ENCODE results near the gene USF1.
"Not testable (repeated sequence)": the region's sequence is repeated elsewhere in the genome, so short reads cannot be mapped to it uniquely, and the experiment has no call there.

DNA sequence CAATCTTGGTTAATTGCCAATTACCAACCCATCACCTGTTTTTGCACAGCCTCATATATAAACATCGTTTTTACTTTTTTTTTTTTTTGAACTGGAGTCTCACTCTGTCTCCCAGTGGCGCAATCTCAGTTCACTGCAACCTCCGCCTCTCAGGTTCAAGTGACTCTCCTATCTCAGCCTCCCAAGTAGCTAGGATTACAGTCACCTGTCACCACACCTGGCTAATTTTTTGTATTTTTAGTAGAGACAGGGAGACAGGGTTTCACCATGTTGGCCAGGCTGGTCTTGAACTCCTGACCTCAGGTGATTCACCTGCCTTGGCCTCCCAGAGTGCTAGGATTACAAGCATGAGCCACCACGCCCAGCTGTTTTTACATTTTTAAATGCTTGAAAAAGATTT is 53.7 kb downstream of the USF1 start:
- not testable (repeated sequence) for TF ChIP-seq POLR2AphosphoS5 (IDR thresholded peaks at IDR 0.05; ENCODE audit: low read depth); EZH2phosphoT487 (IDR thresholded peaks at IDR 0.05; ENCODE audit: unreplicated experiment); CREB1 (CRISPR knock-in tag; IDR thresholded peaks at IDR 0.05; ENCODE audit: low read depth); ZNF114 (CRISPR knock-in tag; IDR thresholded peaks at IDR 0.05); ZNF331 (CRISPR knock-in tag; IDR thresholded peaks at IDR 0.05; ENCODE audit: low read depth); EZH2 (IDR thresholded peaks at IDR 0.05; ENCODE audit: low read depth, unreplicated experiment); NANOG (IDR thresholded peaks at IDR 0.05; ENCODE audit: borderline replicate concordance)
- TF ChIP-seq, protein P1, sequence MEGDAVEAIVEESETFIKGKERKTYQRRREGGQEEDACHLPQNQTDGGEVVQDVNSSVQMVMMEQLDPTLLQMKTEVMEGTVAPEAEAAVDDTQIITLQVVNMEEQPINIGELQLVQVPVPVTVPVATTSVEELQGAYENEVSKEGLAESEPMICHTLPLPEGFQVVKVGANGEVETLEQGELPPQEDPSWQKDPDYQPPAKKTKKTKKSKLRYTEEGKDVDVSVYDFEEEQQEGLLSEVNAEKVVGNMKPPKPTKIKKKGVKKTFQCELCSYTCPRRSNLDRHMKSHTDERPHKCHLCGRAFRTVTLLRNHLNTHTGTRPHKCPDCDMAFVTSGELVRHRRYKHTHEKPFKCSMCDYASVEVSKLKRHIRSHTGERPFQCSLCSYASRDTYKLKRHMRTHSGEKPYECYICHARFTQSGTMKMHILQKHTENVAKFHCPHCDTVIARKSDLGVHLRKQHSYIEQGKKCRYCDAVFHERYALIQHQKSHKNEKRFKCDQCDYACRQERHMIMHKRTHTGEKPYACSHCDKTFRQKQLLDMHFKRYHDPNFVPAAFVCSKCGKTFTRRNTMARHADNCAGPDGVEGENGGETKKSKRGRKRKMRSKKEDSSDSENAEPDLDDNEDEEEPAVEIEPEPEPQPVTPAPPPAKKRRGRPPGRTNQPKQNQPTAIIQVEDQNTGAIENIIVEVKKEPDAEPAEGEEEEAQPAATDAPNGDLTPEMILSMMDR (conservative IDR thresholded peaks at IDR 0.05; ENCODE audit: low read depth in 2 of 2): not testable (repeated sequence)
- TF ChIP-seq, protein P2, sequence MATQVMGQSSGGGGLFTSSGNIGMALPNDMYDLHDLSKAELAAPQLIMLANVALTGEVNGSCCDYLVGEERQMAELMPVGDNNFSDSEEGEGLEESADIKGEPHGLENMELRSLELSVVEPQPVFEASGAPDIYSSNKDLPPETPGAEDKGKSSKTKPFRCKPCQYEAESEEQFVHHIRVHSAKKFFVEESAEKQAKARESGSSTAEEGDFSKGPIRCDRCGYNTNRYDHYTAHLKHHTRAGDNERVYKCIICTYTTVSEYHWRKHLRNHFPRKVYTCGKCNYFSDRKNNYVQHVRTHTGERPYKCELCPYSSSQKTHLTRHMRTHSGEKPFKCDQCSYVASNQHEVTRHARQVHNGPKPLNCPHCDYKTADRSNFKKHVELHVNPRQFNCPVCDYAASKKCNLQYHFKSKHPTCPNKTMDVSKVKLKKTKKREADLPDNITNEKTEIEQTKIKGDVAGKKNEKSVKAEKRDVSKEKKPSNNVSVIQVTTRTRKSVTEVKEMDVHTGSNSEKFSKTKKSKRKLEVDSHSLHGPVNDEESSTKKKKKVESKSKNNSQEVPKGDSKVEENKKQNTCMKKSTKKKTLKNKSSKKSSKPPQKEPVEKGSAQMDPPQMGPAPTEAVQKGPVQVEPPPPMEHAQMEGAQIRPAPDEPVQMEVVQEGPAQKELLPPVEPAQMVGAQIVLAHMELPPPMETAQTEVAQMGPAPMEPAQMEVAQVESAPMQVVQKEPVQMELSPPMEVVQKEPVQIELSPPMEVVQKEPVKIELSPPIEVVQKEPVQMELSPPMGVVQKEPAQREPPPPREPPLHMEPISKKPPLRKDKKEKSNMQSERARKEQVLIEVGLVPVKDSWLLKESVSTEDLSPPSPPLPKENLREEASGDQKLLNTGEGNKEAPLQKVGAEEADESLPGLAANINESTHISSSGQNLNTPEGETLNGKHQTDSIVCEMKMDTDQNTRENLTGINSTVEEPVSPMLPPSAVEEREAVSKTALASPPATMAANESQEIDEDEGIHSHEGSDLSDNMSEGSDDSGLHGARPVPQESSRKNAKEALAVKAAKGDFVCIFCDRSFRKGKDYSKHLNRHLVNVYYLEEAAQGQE (IDR thresholded peaks at IDR 0.05; ENCODE audit: unreplicated experiment): not testable (repeated sequence)
- TF ChIP-seq, protein P3, sequence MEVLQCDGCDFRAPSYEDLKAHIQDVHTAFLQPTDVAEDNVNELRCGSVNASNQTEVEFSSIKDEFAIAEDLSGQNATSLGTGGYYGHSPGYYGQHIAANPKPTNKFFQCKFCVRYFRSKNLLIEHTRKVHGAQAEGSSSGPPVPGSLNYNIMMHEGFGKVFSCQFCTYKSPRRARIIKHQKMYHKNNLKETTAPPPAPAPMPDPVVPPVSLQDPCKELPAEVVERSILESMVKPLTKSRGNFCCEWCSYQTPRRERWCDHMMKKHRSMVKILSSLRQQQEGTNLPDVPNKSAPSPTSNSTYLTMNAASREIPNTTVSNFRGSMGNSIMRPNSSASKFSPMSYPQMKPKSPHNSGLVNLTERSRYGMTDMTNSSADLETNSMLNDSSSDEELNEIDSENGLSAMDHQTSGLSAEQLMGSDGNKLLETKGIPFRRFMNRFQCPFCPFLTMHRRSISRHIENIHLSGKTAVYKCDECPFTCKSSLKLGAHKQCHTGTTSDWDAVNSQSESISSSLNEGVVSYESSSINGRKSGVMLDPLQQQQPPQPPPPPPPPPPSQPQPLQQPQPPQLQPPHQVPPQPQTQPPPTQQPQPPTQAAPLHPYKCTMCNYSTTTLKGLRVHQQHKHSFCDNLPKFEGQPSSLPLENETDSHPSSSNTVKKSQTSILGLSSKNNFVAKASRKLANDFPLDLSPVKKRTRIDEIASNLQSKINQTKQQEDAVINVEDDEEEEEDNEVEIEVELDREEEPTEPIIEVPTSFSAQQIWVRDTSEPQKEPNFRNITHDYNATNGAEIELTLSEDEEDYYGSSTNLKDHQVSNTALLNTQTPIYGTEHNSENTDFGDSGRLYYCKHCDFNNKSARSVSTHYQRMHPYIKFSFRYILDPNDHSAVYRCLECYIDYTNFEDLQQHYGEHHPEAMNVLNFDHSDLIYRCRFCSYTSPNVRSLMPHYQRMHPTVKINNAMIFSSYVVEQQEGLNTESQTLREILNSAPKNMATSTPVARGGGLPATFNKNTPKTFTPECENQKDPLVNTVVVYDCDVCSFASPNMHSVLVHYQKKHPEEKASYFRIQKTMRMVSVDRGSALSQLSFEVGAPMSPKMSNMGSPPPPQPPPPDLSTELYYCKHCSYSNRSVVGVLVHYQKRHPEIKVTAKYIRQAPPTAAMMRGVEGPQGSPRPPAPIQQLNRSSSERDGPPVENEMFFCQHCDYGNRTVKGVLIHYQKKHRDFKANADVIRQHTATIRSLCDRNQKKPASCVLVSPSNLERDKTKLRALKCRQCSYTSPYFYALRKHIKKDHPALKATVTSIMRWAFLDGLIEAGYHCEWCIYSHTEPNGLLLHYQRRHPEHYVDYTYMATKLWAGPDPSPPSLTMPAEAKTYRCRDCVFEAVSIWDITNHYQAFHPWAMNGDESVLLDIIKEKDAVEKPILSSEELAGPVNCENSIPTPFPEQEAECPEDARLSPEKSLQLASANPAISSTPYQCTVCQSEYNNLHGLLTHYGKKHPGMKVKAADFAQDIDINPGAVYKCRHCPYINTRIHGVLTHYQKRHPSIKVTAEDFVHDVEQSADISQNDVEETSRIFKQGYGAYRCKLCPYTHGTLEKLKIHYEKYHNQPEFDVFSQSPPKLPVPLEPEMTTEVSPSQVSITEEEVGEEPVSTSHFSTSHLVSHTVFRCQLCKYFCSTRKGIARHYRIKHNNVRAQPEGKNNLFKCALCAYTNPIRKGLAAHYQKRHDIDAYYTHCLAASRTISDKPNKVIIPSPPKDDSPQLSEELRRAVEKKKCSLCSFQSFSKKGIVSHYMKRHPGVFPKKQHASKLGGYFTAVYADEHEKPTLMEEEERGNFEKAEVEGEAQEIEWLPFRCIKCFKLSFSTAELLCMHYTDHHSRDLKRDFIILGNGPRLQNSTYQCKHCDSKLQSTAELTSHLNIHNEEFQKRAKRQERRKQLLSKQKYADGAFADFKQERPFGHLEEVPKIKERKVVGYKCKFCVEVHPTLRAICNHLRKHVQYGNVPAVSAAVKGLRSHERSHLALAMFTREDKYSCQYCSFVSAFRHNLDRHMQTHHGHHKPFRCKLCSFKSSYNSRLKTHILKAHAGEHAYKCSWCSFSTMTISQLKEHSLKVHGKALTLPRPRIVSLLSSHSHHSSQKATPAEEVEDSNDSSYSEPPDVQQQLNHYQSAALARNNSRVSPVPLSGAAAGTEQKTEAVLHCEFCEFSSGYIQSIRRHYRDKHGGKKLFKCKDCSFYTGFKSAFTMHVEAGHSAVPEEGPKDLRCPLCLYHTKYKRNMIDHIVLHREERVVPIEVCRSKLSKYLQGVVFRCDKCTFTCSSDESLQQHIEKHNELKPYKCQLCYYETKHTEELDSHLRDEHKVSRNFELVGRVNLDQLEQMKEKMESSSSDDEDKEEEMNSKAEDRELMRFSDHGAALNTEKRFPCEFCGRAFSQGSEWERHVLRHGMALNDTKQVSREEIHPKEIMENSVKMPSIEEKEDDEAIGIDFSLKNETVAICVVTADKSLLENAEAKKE (CRISPR knock-in tag; IDR thresholded peaks at IDR 0.05): not testable (repeated sequence)

Measured in GM23338 (cell line).